Measurements from ENCODE around the gene TMEFF1. TPM values are rescaled to one million over a fixed set of nuclear protein-coding genes. Genes with fewer than 3 reads are reported as not detected.

TMEFF1 gene
- polyA plus RNA-seq, 1 donor: 1.5 TPM

DNA sequence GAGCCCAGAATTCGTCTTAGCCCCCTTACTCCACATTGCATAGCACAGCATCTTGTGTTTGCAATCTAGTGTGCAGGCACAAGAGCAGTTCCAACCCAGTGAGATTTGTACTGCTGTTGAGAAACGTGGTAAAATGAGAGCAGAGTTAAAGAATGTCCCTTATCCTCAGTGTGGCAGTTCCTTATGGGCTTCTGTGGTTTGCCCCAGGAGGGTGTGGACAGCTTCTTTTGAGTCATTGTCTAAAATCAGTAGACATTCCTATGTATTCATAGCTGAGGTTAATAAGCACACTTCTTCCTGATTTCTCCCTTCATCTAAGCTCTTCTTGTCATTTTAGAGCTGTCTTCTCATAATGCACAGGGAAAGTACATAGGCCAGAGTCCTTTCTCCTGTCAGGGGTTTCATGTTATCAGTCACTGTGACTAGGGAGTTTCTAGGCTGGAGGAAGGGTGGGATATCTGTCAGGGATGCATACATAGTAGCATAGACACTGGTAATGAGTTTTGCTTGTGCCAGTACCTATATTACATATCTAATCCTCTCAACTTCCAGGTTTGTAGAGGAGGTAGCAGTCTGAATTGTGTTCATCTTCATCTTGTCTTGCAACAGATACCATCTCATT is 102.9 kb downstream of the TMEFF1 start:
- DNase-seq (ENCODE audit: low read depth): no peak

DNA sequence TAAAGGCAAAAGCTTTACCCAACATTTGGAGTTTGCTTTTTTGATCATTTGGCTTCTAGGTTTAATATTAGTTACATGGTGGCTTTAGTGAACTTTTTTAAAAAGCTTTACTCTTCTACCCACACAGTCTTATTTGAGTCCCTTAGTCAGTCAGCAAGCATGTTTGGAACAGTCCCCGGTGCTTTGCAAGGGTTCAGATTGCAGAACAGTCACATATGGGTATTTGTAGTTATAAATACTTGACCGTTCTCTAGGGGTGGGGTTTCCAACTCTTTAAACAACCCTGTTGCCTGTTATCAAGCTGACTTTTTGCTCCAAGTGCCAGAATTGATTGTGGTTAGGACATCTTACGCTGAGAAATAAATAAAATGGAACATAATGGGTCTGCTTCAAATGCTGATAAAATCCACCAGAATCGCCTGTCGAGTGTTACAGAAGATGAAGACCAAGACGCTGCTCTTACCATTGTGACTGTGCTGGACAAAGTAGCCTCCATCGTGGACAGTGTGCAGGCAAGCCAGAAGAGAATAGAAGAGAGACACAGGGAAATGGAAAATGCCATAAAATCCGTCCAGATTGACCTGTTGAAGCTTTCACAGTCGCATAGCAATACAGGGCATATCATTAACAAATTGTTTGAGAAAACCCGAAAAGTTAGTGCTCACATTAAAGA is 105.0 kb downstream of the TMEFF1 start, which contains the start of gene CAVIN4:
Gene CAVIN4, plus strand, starts transcription at position 304 of the 673 bp plus-strand sequence. Its CDS starts 65 bp downstream, at position 369.
- no peak for DNase-seq (ENCODE audit: low read depth)

DNA sequence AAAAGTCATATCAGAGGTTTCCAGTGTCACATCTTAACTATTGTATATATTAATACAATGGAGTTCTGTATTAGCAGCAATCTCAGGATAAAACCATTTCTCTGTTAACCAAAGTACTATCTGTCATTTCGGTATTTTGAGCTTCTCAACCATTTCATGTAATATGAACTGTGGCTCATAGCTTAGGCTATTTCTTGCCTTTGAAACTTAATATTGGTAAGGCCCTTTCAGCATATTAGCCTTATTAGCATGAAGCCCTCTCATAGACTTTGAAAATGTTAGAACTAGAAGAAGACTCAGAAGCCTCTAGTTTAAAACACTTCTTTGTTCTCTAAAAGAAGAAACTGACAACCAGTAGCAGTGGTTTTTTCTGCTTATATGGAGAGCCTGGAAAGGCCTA is 105.7 kb downstream of the TMEFF1 start:
- no peak for DNase-seq (ENCODE audit: low read depth)

DNA sequence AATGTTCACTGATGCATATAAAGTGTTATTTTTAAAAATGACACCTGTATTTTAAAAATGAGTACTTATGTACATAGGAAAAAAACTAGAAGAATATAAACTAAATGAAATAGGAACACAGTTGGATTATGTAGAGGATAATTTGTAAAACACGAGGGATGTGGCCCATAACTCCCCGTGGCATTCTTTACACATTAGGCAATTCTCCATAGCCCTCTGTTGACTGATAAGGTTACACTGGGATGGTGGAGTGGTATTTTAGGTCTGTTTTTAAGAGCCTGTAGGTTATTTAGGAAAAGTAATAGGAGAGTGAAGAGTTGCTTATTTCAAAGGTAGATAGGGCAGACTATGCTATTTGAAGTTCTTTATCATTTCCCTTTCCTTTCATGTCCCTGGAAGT is 106.7 kb downstream of the TMEFF1 start:
- no peak for DNase-seq (ENCODE audit: low read depth)

DNA sequence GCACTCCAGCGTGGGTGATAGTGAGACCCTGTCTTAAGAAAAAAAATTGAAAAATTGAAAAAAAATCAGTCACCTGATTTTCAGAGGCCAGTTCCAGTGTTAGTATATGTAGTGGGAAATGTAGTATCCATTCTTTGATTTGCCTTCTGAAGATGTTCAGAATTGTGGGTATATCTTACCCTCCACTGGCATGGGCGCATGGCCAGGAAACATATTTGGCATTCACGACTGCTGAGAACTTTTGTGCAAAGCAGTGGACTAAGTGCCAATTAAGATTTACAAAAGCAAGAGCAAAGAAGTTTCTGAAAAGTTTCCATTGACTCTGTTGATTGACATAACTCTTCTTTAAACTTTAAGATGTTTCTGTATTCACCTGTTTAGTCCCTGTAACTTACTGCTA is 107.3 kb downstream of the TMEFF1 start:
- no peak for DNase-seq (ENCODE audit: low read depth)

DNA sequence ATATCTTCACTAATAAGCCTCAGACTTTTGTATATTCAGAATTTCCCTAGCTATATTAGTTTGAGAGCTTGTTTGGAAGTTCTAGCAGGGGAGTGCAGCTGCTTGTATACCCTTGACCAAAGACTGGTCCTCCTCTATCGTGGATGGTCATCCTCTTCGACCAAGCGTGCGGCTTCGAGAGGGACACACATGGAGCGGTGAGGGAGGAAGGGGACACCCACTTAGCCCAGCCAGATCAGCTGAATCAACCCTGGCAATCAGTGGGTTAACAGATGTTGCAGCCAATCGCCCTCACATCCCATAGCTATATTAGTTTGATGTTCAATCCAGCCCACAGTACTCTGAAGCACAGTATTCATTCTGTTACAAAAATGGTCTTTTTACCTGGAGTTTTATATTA is 108.1 kb downstream of the TMEFF1 start:
- DNase-seq (ENCODE audit: low read depth): no peak

DNA sequence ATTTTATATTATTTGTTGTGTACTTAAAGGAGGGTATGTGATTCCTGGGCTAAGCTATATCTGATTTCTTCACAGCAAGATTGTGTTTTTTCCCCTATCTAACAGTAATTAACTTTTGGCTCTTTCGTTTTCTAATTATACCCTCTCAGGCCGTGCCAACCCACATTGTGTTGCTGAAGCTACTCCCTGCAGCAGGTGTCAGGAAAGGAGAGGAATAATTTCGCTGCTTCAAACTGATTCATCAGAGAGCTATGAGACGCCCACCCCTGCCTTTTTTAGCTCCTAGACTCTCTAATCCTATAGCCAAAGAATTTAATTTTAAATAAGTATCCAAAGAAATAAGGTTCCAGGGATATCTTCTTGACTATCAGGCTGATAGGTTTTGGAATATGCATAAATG is 108.7 kb downstream of the TMEFF1 start:
- DNase-seq (ENCODE audit: low read depth): no peak

DNA sequence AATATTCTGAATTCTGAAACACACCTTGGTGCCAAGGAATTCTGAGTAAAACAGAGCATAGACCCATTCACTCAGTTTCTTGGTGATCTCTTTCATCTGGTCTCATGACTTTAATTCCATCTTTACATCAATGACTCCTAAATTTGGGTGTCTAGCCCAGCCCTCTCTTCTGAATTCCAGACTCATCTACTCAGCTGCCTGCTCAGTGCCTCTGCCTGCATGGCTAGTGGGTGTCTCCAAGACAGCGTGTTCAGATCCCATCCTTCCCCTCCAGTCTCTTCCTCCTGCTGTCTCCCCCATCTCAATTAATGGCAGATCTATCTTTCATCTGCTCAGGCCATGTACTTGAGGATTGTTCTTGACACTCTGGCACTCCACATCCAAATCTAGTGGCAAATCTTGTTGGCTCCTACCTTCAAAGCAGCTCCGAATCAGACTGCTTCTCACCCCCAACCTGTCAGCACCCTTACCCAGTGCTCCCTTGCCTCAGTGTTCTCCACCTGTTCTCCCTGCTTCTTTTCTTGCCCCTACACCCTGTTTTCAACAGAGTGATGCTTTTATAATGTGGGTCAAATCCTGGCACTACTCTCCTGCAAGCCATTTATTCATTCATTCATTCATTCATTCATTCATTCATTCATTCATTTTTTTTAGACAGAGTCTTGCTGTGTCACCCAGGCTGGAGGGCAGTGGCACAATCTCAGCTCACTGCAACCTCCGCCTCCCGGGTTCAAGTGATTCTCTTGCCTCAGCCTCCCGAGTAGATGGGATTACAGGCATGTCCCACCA is 110.3 kb downstream of the TMEFF1 start:
- no peak for DNase-seq (ENCODE audit: low read depth)

DNA sequence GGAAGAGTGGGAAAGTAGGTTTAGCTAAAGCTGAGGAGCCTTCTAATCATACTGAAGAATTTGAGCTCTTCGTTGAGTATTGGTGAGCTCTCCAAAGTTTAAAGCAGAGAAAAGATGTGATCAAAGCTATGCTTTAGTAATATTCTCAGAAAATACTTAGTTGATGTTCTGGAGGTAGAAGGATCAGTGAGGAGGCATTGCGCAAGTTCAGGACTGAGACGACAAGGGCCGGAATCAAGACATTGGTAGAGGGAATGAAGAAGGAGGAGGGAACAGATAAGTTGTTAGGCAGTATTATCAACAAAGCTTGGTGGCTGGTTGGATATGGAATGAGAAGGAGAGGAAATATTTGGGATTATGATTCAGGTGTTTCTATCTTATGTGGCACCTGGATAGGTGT is 112.0 kb downstream of the TMEFF1 start:
- DNase-seq (ENCODE audit: low read depth): no peak

DNA sequence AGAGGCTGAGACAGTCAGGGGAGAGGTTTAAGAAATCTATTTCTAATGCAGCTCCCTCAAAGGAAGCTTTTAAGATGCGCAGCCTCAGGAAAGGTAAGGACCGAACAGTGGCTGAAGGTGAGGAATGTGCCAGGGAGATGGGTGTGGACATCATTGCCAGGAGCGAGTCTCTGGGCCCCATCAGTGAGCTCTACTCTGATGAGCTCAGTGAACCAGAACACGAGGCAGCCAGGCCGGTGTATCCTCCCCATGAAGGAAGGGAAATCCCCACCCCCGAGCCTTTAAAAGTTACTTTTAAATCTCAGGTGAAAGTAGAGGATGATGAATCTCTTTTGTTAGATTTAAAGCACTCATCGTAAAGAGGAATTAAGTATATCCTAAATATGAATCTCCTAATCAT is 113.1 kb downstream of the TMEFF1 start:
- DNase-seq (ENCODE audit: low read depth): no peak

DNA sequence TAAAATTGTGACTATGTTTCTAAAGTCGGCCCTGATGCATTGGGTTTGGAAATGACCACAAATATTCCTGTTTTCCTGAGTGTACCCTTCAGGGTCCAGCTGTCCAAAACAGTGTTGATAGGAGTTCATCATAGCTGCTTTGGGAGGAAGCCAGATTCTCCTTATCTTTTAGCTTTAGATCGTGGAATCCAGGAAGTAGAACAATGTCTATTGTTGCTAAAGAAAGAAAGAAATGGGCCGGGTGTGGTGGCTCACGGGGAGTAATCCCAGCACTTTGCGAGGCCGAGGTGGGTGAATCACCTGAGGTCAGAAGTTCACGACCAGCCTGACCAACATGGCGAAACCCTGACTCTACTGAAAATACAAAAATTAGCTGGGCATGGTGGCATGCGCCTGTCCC is 114.4 kb downstream of the TMEFF1 start:
- DNase-seq (ENCODE audit: low read depth): no peak

DNA sequence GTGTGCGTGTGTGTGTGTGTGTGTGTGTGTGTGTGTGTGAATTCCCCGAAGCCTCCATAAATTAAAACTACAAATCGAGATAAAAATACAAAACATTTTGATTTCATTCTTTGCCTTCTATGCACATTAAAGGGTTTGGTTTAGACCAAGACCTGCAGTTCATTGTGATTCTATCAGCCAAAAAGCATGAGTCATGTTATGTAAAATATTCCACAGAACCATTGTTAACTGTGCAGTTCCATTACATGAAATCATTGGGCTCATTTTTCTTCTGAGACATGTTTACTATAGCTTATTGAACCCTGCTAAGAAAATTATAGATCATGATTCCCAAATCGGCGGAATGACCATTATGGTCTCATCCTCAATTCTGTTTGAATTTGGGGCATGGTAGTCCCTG is 116.6 kb downstream of the TMEFF1 start:
- no peak for DNase-seq (ENCODE audit: low read depth)

DNA sequence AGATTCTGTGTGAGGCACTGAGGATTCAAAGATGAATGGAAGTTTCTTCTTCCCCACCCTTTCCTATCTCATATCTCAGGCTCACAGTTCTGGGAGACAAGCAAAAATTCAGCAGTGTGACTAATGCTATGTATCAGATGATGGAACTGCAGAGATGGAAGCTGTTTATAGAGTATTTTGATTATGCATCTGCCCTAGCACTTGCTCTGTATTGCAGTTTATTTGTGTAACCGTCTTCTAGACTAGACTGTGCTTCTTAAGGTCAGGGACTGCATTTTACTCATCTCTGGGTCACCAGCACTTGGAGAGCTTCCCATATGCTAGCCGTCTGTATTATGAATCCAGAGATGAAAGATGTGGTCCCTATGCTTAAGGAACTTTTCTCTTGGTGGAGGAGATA is 117.5 kb downstream of the TMEFF1 start:
- DNase-seq (ENCODE audit: low read depth): no peak

DNA sequence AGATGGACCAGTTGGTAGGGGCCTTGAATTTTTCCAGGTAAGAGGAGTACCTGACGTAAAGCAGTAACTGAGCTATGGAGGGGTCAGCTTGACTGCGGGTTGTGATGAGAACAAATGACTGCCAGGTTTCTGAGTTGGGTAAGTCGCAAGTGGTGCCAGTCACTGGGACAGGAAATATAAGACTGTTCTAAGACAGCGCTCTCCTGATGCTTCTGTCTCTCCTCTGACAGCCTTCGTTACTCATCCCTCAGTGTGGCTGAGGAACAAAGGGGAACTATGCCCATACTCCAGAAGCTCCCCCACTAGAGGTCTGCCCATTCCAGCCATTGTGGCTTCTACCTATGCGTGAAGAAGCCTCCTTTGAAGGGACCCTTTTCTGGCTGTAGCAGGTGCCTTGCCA is 118.2 kb downstream of the TMEFF1 start:
- DNase-seq (ENCODE audit: low read depth): no peak

DNA sequence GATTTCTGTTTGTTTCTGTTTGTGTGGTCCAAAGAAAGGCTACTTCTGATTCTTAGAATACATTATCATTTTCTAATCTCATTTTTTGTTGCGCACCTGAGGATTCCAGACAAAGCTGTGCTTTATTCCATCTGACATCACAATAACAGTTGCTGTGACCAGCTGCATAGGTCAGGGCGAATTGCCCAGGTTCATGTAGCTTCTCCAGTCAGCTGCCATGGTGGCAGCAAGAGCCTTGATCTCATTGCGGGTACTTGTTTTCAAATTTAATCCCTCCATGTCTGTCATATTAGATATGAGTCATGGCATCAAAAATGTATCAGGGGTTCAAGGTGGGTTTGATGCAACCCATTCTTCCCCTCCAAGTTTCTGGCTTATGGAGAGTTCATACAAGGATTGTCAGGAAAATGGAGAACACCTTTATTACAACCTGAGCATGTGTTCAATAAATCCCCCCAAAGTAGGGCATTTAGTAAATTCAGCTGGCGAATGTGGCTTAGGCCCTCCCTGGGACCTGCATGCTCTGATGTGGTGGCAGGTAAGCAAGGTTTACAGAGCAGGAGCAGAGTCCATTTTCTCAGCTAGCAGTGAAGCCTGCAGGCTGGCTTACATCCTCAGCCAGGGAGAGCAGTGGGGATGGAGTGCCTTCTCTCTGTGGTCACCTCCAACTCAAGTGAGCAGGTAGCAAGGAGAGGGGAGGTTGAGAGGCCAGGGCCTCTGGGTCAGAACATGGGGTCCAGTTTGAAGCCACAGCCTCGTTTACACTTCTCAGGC is 118.9 kb downstream of the TMEFF1 start:
- no peak for DNase-seq (ENCODE audit: low read depth)

DNA sequence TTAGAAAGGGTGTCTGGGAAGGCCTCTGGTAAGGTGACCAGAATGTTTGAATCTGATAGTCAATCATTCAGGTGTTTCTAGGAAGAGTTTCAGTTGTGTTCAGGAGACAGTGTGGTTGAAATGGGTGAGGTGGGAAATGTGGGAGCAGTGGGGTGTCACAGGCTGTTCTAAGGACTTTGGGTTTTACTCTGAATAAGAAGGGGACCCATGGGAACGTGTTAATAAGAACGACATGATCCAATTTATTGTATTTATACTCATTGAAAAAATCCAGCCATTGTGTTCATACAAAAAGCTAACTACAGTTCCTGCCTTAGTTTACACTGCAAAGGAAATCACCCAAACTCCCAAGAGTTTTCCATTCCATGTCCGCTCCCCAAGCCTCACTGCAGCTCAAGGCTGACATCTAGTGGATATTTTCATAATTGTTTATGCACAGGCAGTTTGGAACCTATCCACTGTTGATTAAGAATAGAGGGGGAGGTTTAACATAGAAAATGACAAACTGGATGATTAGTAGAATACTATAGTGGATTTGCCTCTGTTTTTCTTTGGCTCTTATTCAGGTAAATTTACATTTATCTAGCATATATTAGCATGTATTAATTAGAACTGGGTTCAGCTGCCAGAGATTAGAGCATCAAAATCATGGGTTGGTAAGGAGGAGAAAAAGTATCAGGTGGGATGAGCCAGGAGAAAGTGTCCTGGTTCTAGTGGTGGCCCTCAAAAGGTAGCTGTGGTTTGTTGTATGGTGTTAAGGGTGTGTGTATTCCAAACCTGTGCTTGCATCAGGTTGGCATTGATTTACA is 122.6 kb downstream of the TMEFF1 start:
- DNase-seq (ENCODE audit: low read depth): no peak

DNA sequence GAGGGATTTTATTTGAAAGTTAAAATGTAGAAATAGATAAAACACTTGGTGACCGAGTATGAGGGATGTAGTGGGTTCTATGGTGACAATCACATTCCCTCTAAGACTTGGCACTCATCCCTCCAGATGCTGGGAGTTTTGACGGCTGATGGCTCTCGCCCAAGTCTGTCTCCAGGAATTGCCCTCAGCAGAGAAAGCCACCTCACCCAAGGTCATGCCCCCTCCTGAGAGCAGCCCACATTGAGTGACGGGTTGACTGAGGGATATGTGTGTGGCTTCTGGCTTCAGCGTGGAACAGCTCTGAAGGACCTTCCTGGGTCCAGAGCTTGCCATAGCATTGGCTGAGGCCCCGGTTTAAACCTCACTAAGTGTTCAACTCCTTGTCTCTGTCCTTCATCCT is 124.3 kb downstream of the TMEFF1 start:
- DNase-seq (ENCODE audit: low read depth): no peak

DNA sequence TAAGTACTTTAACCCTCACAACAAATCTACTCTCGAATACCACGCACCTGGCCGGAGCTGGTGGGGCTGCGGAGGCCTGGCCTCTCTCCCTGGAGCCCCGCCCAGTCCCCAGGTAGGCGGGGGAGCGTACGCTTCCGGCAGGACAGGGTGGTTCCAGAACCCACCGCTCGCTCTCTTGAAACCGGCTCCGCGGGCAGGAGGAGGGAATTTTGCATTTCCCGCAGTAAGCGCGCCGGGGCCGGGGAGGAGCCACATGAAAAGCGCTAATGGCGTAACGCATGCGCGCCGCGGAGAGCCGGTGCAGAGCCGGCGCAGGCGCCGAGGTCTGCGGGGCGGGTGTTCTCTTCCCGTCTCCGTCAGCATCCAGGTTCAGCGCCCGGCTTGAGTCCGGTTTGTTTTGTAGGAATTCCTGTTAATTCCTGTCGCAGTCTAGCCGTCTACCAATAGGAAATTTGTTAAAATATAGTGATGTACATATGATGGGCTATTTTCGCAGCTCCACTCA is 125.7 kb downstream of the TMEFF1 start:
- DNase-seq (ENCODE audit: low read depth): no peak

DNA sequence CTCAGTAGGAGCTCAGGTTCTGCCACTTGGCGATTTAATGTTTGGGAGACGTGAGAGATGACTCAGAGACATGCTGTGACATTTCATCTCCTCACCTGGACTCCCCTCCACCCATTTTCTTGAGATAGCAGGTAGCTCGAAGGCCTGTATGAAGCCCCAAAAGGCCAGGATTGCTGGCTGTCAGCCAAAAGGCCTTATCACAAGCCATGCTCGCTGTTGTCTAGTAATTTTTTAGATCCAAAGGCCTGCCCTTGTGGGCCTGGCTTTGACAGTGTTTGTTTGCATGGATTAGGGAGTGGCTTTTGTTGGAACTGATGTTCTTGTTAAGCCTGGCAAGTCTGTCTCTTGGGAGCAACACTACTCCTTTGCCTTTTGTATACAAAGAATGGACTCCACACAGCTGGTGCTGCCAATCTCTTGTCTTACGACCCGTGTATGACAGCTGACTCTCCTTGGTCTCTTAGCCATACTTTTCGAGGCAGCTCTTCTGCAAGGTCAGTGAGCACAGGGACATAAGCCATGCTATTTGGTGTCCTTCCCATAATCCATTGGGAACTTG is 127.7 kb downstream of the TMEFF1 start:
- no peak for DNase-seq (ENCODE audit: low read depth)

DNA sequence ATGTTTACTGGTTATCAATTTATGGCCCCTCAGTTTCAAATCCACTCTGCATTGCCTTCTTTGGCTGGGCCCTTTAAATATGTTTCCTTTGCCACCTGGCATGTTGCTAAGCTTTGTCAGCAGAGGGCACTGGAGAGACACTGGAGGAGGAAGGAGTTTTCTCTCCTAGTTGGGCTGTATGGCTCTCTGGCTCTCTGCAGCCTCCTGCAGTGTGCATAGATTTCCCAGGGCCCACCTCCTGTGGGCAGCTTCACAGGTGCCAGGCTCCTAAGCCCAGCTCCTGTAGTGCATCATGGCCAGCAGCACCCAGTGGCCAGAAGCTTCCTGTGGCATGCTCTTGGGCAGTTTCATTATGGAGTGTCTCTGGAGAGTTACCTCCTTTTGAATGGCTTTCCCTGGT is 128.3 kb downstream of the TMEFF1 start:
- DNase-seq (ENCODE audit: low read depth): no peak

DNA sequence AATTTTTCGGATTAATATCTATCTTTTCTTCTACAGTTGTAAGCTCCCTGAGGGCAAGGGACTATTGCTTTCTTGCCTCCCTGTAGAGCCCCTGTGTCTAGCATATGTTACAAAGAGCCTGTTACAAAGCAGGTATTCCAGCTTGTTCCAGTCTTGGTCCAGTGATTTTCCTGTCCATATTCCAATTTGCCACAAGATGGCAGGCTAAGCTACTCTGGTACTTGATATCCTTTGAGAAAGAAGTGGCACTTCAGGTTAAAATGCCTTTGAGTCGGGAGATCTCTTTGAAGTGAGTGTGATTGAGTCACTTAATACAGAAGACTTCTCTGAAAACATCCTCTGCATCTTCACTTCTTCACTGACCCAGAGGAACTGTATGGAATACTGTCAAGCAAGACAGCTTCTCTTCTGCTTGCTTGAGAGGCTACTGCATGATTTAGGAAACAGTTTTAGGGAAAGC is 129.4 kb downstream of the TMEFF1 start:
- no peak for DNase-seq (ENCODE audit: low read depth)
